Measurements from ENCODE around the gene EGFL7.

GRCh38 chr9:136676297-136676794, 13.6 kb downstream of the EGFL7 start:
- TF ChIP-seq CTCF (IDR thresholded peaks at IDR 0.05; ENCODE audit: low read depth, low read length, poor library complexity, severe bottlenecking) (no peak), EZH2phosphoT487 (IDR thresholded peaks at IDR 0.05; ENCODE audit: borderline replicate concordance, low read length) (no peak)

Measured in DOHH2 (cell line).